Endothelial cell of umbilical vein (primary cell): ENCODE results near the gene DIPK1A.

Experiments used
- CTCF ChIP-seq, 2 donors: IDR thresholded peaks; 1 replicate in 1 of 2; 2 replicates in 1 of 2; pipeline ENCODE4 v1.5.1; 2011; ENCODE audit warnings: low read length in 2 of 2, mild to moderate bottlenecking in 2 of 2, moderate library complexity in 2 of 2, control low read depth in 1 of 2, inconsistent platforms in 1 of 2, low read depth in 1 of 2; ENCODE audit not compliant: insufficient read depth in 1 of 2; ENCODE audit errors: extremely low read depth in 1 of 2
- EZH2 ChIP-seq: IDR thresholded peaks from 2 replicates; pipeline ENCODE4 v1.6.1; 2012; ENCODE audit warnings: borderline replicate concordance, low read depth, mild to moderate bottlenecking, moderate library complexity, low read length, inconsistent platforms; ENCODE audit not compliant: severe bottlenecking
- GATA2 ChIP-seq: IDR thresholded peaks from 2 replicates; pipeline ENCODE4 v1.7.0; 2011; ENCODE audit warnings: low read depth, mild to moderate bottlenecking, moderate library complexity, mixed read lengths, low read length; ENCODE audit not compliant: insufficient read length, insufficient read depth
- POLR2A ChIP-seq: IDR thresholded peaks from 2 replicates; pipeline ENCODE4 v1.6.1; 2012; ENCODE audit warnings: low read depth, mild to moderate bottlenecking, control low read depth, low read length
- POLR2AphosphoS5 ChIP-seq: IDR thresholded peaks from 2 replicates; pipeline ENCODE4 v1.6.1; 2012; ENCODE audit warnings: low read depth, mild to moderate bottlenecking, control low read depth, low read length, moderate library complexity; ENCODE audit not compliant: insufficient read depth

DNA sequence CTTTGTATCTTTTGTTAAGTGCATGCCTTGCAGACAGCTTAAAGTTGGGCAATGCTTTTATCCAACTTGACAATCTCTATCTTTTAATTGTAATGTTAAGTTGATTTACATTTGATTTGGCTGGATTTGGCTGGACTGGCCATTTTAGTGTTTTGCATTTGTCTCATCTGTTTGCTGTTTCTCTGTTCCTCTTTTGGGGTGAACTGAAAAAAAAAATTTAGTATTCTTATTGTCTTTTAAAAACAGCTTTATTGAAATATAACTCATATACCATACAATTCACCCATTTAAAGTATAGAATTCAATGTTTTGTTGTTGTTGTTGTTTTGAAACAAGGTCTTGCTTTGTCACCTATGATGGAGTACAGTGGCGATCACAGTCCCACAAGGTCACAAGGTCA lies 34.4 kb downstream of the DIPK1A start:
- no peak for TF ChIP-seq CTCF (IDR thresholded peaks at IDR 0.05; ENCODE audit: extremely low read depth in 1 of 2, insufficient read depth in 1 of 2, low read depth in 1 of 2, low read length in 2 of 2)
- no peak for TF ChIP-seq POLR2AphosphoS5
- no peak for TF ChIP-seq POLR2A
- no peak for TF ChIP-seq GATA2
- no peak for TF ChIP-seq EZH2
